ENCODE results near the gene C10orf88. TPM values are rescaled to one million over a fixed set of nuclear protein-coding genes. Genes with fewer than 3 reads are reported as not detected.

C10orf88 gene
- total RNA-seq, 4 donors from 2014 or later = 5.2 to 7.2 (median 6.3) TPM

- TF ChIP-seq CTCF (IDR thresholded peaks at IDR 0.05) = peak; percentile 25 to 37 (median 28)
- no peak for TF ChIP-seq POLR2A (IDR thresholded peaks at IDR 0.05)
- H3K27ac ChIP-seq = peak overlapping the region; percentile 92 to 97 (median 94)
- H3K4me3 ChIP-seq = peak overlapping the region; percentile 63 to 88 (median 76)
- H3K27me3 ChIP-seq = no peaks in the 10 kb centered on the region
- H3K4me1 ChIP-seq = peaks cover 0 to 22% (median 7%) of the 10 kb centered on the region in 4 donors
- no peaks in the 10 kb centered on the region for H3K9me3 ChIP-seq
- DNase-seq (ENCODE audit: low spot score in 2 of 2) = no peak
- peaks cover 0 to 10% (median 0%) of the 10 kb centered on the region in 3 donors for H3K36me3 ChIP-seq
- WGBS, 2 donors = 11 to 17% methylated on average over 4 of the region's 4 CpGs
Observed at GRCh38 chr10:122981066-122981464, 27.0 kb upstream of the C10orf88 start.

GRCh38 chr10:122980209-122981065 is 26.4 kb upstream of the C10orf88 start, which contains the start of gene PSTK:
TSS of gene PSTK (plus strand) at chr10:122980401. CDS start at chr10:122980480, 79 bp downstream.
- TF ChIP-seq EP300 (IDR thresholded peaks at IDR 0.05) (peak; percentile 36 to 89), CTCF (IDR thresholded peaks at IDR 0.05) (peak; percentile 93 to 99 (median 98)), POLR2A (IDR thresholded peaks at IDR 0.05) (peak; percentile 17 to 51)
- H3K9me3 ChIP-seq = no peaks in the 10 kb centered on the region
- H3K4me1 ChIP-seq = peaks cover 0 to 22% (median 7%) of the 10 kb centered on the region in 4 donors
- peak within 1 kb of the TSS; percentile 63 to 88 (median 76) for H3K4me3 ChIP-seq
- H3K36me3 ChIP-seq = peaks cover 0 to 10% (median 0%) of the 10 kb centered on the region in 3 donors
- 1 to 2% methylated on average over 21 to 40 of the region's 73 CpGs for WGBS, 2 donors
- DNase-seq (ENCODE audit: low spot score in 2 of 2) = peak; percentile 77 to 82
- peak within 1 kb of the TSS; percentile 92 to 97 (median 94) for H3K27ac ChIP-seq
- no peaks in the 10 kb centered on the region for H3K27me3 ChIP-seq

- H3K4me1 ChIP-seq = peaks cover 0 to 7% (median 2%) of the 10 kb centered on the region in 4 donors
- no peaks in the 10 kb centered on the region for H3K27me3 ChIP-seq
- no peak overlapping the region for H3K4me3 ChIP-seq
- no peak for DNase-seq (ENCODE audit: low spot score in 2 of 2)
- 76 to 89% methylated on average over 3 of the region's 3 CpGs for WGBS, 2 donors
- no peaks in the 10 kb centered on the region for H3K36me3 ChIP-seq
- no peaks in the 10 kb centered on the region for H3K9me3 ChIP-seq
- TF ChIP-seq CTCF (IDR thresholded peaks at IDR 0.05) (no peak), EP300 (IDR thresholded peaks at IDR 0.05) (no peak), POLR2A (IDR thresholded peaks at IDR 0.05) (no peak)
- no peak overlapping the region for H3K27ac ChIP-seq
Observed at GRCh38 chr10:122974543-122975064, 20.6 kb upstream of the C10orf88 start.

- no peak for TF ChIP-seq EP300 (IDR thresholded peaks at IDR 0.05)
- TF ChIP-seq POLR2A (IDR thresholded peaks at IDR 0.05) = no peak
- no peak for TF ChIP-seq CTCF (IDR thresholded peaks at IDR 0.05)
- no peak overlapping the region for H3K4me3 ChIP-seq
- H3K36me3 ChIP-seq = no peaks in the 10 kb centered on the region
- DNase-seq (ENCODE audit: low spot score in 2 of 2) = no peak
- peaks cover 0 to 1% (median 0%) of the 10 kb centered on the region in 4 donors for H3K4me1 ChIP-seq
- 41 to 52% methylated on average over 5 of the region's 5 CpGs for WGBS, 2 donors
- H3K27me3 ChIP-seq = no peaks in the 10 kb centered on the region
- no peak overlapping the region for H3K27ac ChIP-seq
- peaks cover 0 to 2% (median 0%) of the 10 kb centered on the region in 4 donors for H3K9me3 ChIP-seq
Observed at GRCh38 chr10:122974023-122974422, 20.0 kb upstream of the C10orf88 start.

- Histone ChIP-seq H3K27ac (no peak overlapping the region), H3K27me3 (no peaks in the 10 kb centered on the region), H3K36me3 (peaks cover 0 to 19% (median 0%) of the 10 kb centered on the region in 3 donors), H3K9me3 (peaks cover 0 to 36% (median 5%) of the 10 kb centered on the region in 4 donors), H3K4me1 (no peaks in the 10 kb centered on the region), H3K4me3 (no peak overlapping the region)
- DNase-seq (ENCODE audit: low spot score in 2 of 2) = no peak
- WGBS, 2 donors = 79 to 92% methylated on average over 3 of the region's 3 CpGs
- TF ChIP-seq EP300 (IDR thresholded peaks at IDR 0.05) (no peak), POLR2A (IDR thresholded peaks at IDR 0.05) (no peak), CTCF (IDR thresholded peaks at IDR 0.05) (no peak)
Observed at GRCh38 chr10:122968698-122969097, 14.7 kb upstream of the C10orf88 start.

All from tibial nerve (tissue), 4 donors.